NAMALWA (cell line): ENCODE results near the gene SUSD4.

Experiments
- DNase-seq: peaks from one replicate; pipeline ENCODE4 v3.0.0-alpha.2; 2015; ENCODE audit warnings: low spot score

The SUSD4 gene

DNA sequence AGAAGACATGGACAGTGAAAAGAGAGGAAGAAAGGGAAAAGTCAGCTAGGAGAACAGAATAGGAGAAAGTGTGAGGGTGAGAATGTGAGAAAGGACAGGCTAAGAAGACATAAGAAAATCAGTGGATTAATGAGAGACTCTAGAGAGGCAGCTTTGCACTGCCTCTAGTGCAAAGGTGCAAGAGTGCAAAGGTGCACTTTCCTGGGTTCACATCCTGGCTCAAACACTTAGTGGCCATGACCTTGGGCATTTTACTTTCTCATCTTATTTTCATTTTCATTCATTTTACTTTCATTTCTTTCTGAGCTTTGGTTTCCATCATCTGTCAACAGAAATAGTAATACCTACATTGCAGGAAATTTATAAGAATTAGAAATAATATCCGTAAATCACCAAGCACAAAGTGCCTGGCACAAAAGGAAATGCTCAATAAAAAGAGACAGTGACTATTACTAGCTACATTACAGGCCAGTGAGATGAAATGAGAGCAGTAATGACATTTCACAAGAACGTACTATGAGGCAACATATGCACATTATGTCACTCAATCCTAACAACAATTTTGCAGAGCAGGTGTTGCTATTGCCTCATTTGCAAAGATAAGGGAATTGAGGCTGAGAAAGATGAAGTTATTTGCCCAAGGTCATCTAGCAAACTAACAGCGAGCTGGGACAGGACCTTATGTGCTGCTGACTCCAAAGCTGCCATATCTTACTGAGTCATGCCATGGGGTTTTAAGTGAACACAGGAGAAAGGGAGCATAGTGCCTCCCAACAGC, 113.9 kb downstream of the SUSD4 start:
- DNase-seq = no peak

GRCh38 chr1:223248770-223249140, 115.2 kb downstream of the SUSD4 start:
- DNase-seq = no peak

- DNase-seq = no peak
These were observed 115.8 kb downstream of the SUSD4 start for GRCh38 chr1:223248001-223248769.

DNA sequence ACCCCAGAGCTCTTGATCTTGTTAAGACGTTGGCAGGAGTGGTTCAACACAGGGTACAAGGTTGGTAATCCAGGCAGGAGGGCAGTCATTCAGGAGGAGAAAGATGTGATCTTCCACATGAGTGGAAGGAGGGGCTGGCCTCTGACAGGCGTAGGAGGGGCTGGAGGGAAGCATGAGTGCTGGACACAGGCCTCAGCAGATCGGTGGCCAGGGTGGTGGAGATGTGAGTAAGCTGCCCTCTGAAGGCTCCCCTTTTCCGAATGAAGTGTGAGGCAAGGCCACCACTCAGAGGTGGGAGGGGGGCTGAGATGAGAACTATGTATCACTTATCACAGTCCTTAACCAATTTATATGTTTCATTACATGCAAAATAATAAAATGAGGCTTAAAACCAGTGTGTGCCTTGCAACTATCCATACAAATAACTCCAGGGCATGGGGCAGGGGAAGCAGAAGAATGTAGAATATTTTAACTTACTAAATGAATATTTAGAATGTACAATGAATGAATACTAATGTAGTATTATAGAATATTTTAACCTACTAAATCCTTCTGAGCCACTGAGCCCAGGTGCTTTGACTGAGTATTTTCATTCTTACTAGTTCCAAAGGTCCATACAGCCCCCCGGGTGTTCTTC, 117.4 kb downstream of the SUSD4 start:
- no peak for DNase-seq

DNA sequence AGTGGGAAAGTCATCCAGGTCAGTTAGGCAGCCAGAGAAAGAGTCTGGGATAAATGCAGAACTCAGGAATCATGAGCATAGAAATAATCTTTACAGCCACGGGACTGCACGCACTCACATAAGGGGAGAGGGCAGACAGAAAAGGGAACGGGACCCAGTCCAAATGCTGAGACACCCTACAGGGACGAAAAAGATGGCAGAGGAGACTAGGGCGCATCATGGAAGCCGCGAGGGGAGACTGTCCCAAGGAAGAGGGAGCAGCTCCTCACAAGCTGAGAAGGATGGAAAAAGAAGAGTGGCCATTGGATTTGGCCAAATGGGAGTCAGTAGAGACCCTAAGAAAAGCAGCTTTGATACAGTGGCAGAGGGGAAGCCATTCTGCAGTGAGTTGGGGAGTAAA, 118.0 kb downstream of the SUSD4 start:
- no peak for DNase-seq

DNA sequence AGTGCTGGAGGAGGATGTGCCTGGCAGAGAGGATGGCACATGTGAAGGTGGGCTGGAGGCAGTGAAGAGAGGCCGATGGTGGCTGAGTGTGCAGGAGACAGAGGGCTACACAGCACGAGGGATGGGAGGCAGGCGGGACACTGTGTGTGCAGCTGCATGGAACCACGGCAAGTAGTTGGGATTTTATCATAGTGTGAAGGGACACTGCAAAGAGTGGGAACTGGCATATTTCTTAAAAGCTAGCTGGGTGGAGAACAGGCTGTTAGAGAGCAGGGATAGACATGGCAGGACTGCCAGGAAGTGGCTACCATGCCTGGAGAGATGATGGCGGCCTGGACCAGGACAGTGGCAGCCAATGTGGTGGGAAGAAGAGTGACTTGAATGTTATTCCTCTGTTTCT, 118.6 kb downstream of the SUSD4 start:
- DNase-seq = no peak

DNA sequence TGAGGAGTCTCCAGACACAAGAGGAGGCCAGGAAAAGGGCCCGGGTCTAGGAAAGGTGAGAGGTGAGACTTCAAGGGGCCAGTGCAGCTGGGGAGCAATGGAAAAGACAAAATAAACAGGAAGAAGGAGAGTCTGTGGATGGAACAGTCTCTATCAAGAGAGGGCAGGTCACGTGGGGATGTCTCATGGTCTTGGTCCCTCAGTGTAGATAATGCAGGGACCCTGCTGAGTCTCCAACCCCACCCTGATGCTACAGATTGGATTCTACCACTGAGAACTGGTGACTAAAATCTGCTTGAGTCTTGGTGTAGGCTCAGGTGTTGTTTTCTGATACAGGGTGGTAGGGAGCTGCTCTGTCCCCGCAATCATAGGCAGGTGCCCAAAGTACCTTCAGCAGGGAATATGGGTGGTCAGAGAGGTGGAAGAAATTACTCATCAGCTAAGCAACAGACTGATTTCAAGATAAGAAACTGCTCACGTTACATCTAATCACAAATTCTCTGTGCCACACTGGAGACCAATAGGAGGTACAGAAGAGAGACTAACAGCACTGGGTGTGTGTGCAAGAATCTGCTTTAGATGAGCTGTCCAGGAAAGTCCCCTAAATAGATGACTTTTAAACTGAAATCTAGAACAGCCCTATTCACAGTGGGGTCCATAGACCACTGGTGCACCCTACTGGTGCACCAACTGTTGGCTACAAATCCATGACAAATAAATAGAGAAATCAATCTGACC, 119.4 kb downstream of the SUSD4 start:
- peak; percentile 2 for DNase-seq

- no peak for DNase-seq
These were observed 120.4 kb downstream of the SUSD4 start for GRCh38 chr1:223243441-223244050.

- no peak for DNase-seq
These were observed 121.0 kb downstream of the SUSD4 start for GRCh38 chr1:223242971-223243370.

DNA sequence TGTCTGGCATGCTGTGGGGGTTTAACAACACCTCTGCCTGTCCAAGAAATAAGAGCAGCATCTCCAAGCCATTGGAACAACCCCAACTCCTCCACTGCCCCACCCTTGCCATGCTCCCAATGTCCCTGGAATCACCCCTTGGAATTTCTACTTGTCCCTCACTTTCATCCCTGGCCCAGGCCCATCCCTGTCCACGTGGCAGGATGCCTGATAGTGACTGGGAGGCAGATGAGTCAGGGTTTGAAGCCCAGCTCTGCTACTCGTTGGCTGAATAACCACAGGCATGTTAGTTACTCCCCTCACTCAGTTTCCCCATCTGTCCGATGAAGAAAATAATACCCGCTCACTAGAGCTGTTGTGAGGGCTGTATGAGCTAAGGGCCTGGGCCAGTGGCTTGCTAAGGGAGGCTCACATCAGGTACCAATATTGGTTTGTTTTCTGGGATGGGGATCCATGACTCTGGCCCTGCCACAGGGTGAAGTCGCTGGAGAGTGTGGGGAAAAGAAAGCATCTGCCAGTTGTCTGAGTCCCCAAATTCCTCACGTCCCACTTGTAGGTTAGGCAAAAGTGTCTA, 121.5 kb downstream of the SUSD4 start:
- DNase-seq = no peak

GRCh38 chr1:223240122-223240521, 123.9 kb downstream of the SUSD4 start:
- no peak for DNase-seq

DNA sequence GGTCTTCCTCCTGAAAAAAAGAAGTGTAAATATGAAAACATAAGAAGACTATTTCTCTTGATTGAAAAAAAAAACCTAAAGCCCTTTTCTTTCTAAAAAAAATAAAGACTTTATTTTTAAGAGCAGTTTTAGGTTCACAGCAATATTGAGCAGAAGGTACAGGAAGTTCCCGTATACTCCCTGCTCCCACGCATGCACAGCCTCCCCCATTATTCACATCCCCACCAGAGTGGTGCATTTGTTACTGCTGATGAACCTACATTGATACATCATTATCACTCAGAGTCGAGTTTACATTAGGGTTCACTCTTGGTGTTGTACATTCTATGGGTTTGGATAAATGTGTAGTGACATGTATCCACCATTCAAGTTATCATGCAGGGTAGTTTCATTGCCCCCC, 128.9 kb downstream of the SUSD4 start:
- DNase-seq = no peak

GRCh38 chr1:223234534-223234933, 129.4 kb downstream of the SUSD4 start:
- DNase-seq = no peak

DNA sequence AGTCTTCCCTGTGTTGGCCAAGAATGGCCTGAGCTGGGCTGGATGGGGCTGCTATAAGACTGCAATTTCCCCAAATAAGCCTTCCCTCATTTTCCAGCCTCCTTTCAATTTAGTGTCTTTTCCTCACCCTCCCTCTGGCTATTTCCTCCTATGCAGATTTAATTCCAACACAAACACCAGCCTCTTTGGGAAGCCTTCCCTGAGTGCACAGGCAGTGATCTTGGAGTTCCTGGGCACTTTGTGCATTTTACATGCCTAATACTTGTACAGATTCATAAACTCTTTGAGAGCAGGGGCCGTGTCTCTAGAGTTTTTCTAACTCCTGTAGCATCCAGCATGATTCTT, 129.8 kb downstream of the SUSD4 start:
- DNase-seq = no peak

GRCh38 chr1:223233410-223234169, 130.4 kb downstream of the SUSD4 start:
- DNase-seq = no peak

DNA sequence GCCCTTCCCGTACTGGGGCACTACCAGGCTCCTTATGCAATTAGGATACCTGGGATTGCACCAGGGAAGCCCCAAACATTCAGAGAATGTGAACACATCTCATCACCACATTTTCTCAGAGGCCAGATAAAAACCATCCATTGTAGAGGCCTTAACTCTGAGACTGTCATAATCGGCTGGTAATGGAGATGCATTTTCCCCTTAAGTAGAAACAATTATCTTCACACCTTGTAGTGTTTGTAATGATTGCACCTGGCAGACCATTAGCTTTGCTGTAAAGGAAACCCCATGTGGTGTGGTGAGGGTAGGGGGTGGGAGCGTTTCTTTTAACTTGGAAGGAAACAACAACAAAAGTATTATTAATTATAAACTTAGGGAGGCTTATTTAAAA, 131.0 kb downstream of the SUSD4 start:
- no peak for DNase-seq

- no peak for DNase-seq
These were observed 132.4 kb downstream of the SUSD4 start for GRCh38 chr1:223231581-223231980.

DNA sequence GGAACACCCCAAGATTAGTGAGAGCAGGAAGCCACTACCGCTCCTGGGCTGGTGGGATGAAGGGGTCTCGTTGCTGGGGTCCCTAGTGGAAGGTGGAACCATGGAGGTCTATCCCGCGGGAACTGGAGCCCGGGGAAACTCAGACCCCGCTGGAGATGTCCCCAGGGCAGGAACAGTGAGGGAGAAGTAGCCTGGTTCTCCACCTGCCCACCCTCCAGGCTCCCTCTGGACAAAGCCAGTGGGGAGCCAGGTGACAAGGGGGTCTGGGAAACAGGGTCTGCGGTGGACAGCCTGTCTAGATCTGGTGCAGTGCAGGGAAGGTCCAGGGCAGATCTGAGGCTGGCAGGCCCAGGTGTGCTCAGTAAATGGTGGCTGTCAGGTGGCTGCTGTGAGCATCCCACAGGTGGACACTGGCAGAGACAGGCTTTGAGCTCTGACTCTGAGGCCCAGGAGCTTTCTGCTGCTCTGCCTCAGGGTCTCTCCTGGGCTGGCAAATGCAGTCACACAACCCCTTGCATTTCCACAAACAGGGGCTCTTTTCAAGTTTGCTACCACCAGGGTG, 132.9 kb downstream of the SUSD4 start:
- no peak for DNase-seq

- DNase-seq = no peak
These were observed 133.7 kb downstream of the SUSD4 start for GRCh38 chr1:223230161-223230881.

- DNase-seq = no peak
These were observed 134.2 kb downstream of the SUSD4 start for GRCh38 chr1:223229756-223230155.
